ENCODE measurements around the gene ILK. TPM values are rescaled to one million over a fixed set of nuclear protein-coding genes. Genes with fewer than 3 reads are reported as not detected.

ILK gene
- total RNA-seq, 1 experiment from 2014 or later: 73.5 TPM

DNA sequence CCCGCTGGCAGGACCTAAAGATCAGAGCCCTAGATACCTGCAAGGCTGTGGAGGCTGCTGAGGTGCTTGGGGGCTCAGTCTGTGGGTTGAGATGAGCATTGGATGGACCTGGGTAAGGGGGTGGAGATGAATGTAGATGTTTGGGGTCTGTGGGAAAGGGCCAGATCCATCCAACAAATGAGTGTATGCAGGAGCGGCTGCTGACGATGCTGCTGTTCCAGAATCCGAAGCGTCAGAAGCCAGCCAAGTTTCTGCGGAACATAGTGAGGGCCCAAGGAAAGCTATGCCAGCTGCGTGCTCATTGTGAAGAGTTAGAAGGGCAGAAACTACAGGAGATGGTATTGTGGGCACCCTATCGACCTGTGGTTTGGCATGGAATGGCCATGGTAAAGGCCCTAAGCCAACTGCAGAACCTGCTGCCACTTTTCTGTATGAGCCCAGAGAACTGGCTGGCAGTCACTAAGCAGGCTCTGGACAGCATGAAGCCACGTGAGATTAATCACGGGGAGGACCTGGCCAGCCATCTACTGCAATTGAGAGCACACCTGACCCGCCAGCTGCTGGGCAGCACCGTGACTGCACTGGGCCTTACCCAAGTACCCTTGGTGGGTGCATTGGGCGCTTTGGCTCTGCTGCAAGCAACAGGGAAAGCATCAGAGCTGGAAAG, 36.7 kb upstream of the ILK start:
- CTCF ChIA-PET: no interaction called here
- POLR2A ChIA-PET: no interaction called here
- RAD21 ChIA-PET (ENCODE audit: low non-redundant PET in 1 of 2, low total read pairs in 2 of 2, uncharacterized antibody in 2 of 2, unreplicated experiment in 2 of 2): no interaction called here
- TF ChIP-seq TCF7L2 (IDR thresholded peaks at IDR 0.05; ENCODE audit: borderline replicate concordance, extremely low read depth, insufficient read depth, insufficient read length): no peak
- no peak for TF ChIP-seq CBX3 (IDR thresholded peaks at IDR 0.05; ENCODE audit: low read depth)
- H4K20me1 ChIP-seq (ENCODE audit: insufficient read depth): no peaks in the 10 kb centered on the region
- no peak for ATAC-seq
- H3K27me3 ChIP-seq (ENCODE audit: insufficient read depth, low read length): no peaks in the 10 kb centered on the region
- no peak overlapping the region for H3K4me3 ChIP-seq (replicated peaks in 1 of 2; ENCODE audit: low read depth in 1 of 2, low read length in 2 of 2)
- H3K9ac ChIP-seq (ENCODE audit: low read length): no peak overlapping the region
- no peak overlapping the region for H3K27ac ChIP-seq (ENCODE audit: low read depth, low read length)
- no peak overlapping the region for H2AFZ ChIP-seq (ENCODE audit: low read depth, low read length, poor library complexity, severe bottlenecking)
- intact Hi-C loops (cut with micrococcal nuclease): no loop called here
- no peak for DNase-seq (ENCODE audit: low read depth, low spot score)
- H3K36me3 ChIP-seq (ENCODE audit: control insufficient read depth in 1 of 2, insufficient read depth in 2 of 2, low read length in 2 of 2): no peaks in the 10 kb centered on the region; a peak in 1 of 4 replicates
- no peaks in the 10 kb centered on the region for H3K9me3 ChIP-seq (ENCODE audit: control insufficient read depth in 1 of 2, insufficient read depth in 1 of 2, low read depth in 1 of 2, low read length in 2 of 2)
- H3K4me2 ChIP-seq (ENCODE audit: low read length): no peak overlapping the region
- no peaks in the 10 kb centered on the region for H3K9me2 ChIP-seq (ENCODE audit: insufficient read depth)
- H3K4me1 ChIP-seq (ENCODE audit: control insufficient read depth in 1 of 2, insufficient read depth in 2 of 2, low read length in 2 of 2): peaks cover 0 to 6% of the 10 kb centered on the region in 2 experiments; a peak in 1 of 4 replicates
- no TSS peak for BruUV-seq (replicated peaks)
- no peaks in the 10 kb centered on the region for H3K79me2 ChIP-seq (ENCODE audit: insufficient read depth, low read length)

- ATAC-seq (no peak), DNase-seq (ENCODE audit: low read depth, low spot score) (no peak)
- H3K27ac ChIP-seq (ENCODE audit: low read depth, low read length): no peak overlapping the region
- no TSS peak for BruUV-seq (replicated peaks)
- no peak overlapping the region for H2AFZ ChIP-seq (ENCODE audit: low read depth, low read length, poor library complexity, severe bottlenecking)
- intact Hi-C loops (cut with micrococcal nuclease): no loop called here
- H3K79me2 ChIP-seq (ENCODE audit: insufficient read depth, low read length): no peaks in the 10 kb centered on the region
- peaks cover 0 to 6% of the 10 kb centered on the region in 2 experiments; a peak in 1 of 4 replicates for H3K4me1 ChIP-seq (ENCODE audit: control insufficient read depth in 1 of 2, insufficient read depth in 2 of 2, low read length in 2 of 2)
- H4K20me1 ChIP-seq (ENCODE audit: insufficient read depth): no peaks in the 10 kb centered on the region
- RAD21 ChIA-PET (ENCODE audit: low non-redundant PET in 1 of 2, low total read pairs in 2 of 2, uncharacterized antibody in 2 of 2, unreplicated experiment in 2 of 2): no interaction called here
- H3K9me3 ChIP-seq (ENCODE audit: control insufficient read depth in 1 of 2, insufficient read depth in 1 of 2, low read depth in 1 of 2, low read length in 2 of 2): no peaks in the 10 kb centered on the region
- TF ChIP-seq ATF3 (IDR thresholded peaks at IDR 0.05): no peak
- no peak for TF ChIP-seq EGR1 (IDR thresholded peaks at IDR 0.05; ENCODE audit: low read depth)
- no peak for TF ChIP-seq CTCF (IDR thresholded peaks at IDR 0.05 in 2 of 3, conservative IDR thresholded peaks at IDR 0.05 in 1 of 3; ENCODE audit: borderline replicate concordance in 1 of 3, insufficient read depth in 1 of 3, low read depth in 2 of 3, low read length in 2 of 3)
- TF ChIP-seq CEBPB (IDR thresholded peaks at IDR 0.05; ENCODE audit: low read depth): no peak
- H3K4me3 ChIP-seq (replicated peaks in 1 of 2; ENCODE audit: low read depth in 1 of 2, low read length in 2 of 2): no peak overlapping the region
- H3K9me2 ChIP-seq (ENCODE audit: insufficient read depth): no peaks in the 10 kb centered on the region
- no peak overlapping the region for H3K4me2 ChIP-seq (ENCODE audit: low read length)
- H3K9ac ChIP-seq (ENCODE audit: low read length): no peak overlapping the region
- no peaks in the 10 kb centered on the region for H3K27me3 ChIP-seq (ENCODE audit: insufficient read depth, low read length)
- no peaks in the 10 kb centered on the region; a peak in 1 of 4 replicates for H3K36me3 ChIP-seq (ENCODE audit: control insufficient read depth in 1 of 2, insufficient read depth in 2 of 2, low read length in 2 of 2)
- POLR2A ChIA-PET: no interaction called here
- CTCF ChIA-PET: no interaction called here
These were observed 36.2 kb upstream of the ILK start for GRCh38 chr11:6567371-6567745.

Measured in HCT116 (cell line).